Colonic mucosa (tissue), 4 donors: ENCODE results near the gene MYDGF. TPM values are rescaled to one million over a fixed set of nuclear protein-coding genes. Genes with fewer than 3 reads are reported as not detected.

Source experiments
- DNase-seq: peaks from one replicate; pipeline ENCODE4 v3.0.0-alpha.2; 2020
- H3K27ac ChIP-seq: fragments of 200-600 bp; one replicate; pipeline ENCODE4 v1.8.0; 2021
- H3K27me3 ChIP-seq: fragments of 200-600 bp; one replicate; pipeline ENCODE4 v1.8.0; 2021
- H3K36me3 ChIP-seq: fragments of 200-600 bp; one replicate; pipeline ENCODE4 v1.8.0; 2021
- H3K4me1 ChIP-seq: fragments of 200-600 bp; one replicate; pipeline ENCODE4 v1.8.0; 2021; ENCODE audit warnings: mild to moderate bottlenecking
- H3K4me3 ChIP-seq: fragments of 200-600 bp; one replicate; pipeline ENCODE4 v1.8.0; 2021
- H3K9ac ChIP-seq, 2 donors: one replicate each; pipeline ENCODE4 v1.7.0; 2013; ENCODE audit warnings: control low read depth in 2 of 2, low read depth in 2 of 2, low read length in 2 of 2
- H3K9me3 ChIP-seq: fragments of 200-600 bp; one replicate; pipeline ENCODE4 v1.8.0; 2021
- CTCF ChIP-seq: fragments of 200-600 bp; IDR thresholded peaks from one replicate; pipeline ENCODE4 v1.8.0; 2022; ENCODE audit warnings: antibody characterized with exemption, mild to moderate bottlenecking
- intact Hi-C: fragments of 100-400 bp; cut with DNase I; formaldehyde crosslinking; loops from one replicate; pipeline ENCODE4 v1.14.1; 2022
- total RNA-seq, 2 donors: library from RNA; stranded (reverse); fragmentation: NEBNext Ultra II Directional in 1 of 2; extraction: Animal tissue kit (Norgen Biotek cat#: 25700) in 1 of 2; gene quantifications; one replicate each; pipeline ENCODE4 v1.2.1, GENCODE V29; 2021
- donor health status: healthy.
- donor health status: DM: no; HTN: no; CAD: no.
- donor health status: DM: no; HTN: no; CAD: no.

The MYDGF gene
- total RNA-seq, 2 donors from 2014 or later: 108 to 182 TPM

DNA sequence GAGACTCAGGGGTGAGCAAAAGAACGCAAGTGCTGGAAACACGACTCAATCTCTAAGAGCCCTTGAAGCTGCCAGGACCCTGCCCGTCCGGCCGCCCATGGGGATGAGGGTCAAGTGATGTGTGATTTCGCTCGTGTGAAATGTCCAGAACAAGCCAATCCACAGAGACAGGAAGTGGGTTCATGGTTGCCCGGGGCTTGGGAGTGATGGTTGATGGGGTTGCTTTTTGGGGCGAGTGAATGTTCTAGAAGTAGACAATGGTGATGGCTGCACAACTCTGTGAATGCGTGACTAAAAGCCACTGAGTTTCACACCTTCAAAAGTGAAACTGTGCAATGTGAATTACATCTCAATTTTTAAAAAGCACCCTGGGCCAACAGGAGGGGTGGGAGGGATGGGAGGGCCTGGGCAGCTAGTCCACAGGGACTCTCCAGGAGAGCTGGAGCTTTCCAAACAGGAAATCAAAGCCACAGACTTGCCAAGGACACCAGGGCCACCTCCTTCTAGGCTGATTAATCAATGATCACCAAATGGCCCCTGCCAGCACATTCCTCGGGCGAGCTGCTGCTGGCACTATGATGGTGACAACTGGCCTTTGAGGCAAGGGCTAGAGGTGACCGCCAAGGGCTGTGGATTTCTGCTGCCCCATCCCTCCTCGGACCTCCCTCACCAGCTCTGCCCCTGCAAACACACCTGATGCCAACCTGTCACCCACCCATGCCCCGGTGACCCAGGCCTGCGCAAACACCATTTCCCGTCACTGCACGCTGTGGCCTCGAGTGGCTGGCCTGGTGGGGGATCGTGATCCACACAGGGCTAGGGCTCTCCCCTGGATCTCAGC is 39.5 kb upstream of the MYDGF start:
- intact Hi-C loops: no loop called here
- TF ChIP-seq CTCF: no peak
- no peaks in the 10 kb centered on the region for H3K27me3 ChIP-seq
- H3K4me3 ChIP-seq: no peak overlapping the region
- DNase-seq: no peak
- no peaks in the 10 kb centered on the region for H3K9me3 ChIP-seq
- H3K36me3 ChIP-seq: peaks cover 10% of the 10 kb centered on the region
- no peak overlapping the region for H3K9ac ChIP-seq
- H3K27ac ChIP-seq: no peak overlapping the region
- H3K4me1 ChIP-seq: peaks cover 9% of the 10 kb centered on the region

DNA sequence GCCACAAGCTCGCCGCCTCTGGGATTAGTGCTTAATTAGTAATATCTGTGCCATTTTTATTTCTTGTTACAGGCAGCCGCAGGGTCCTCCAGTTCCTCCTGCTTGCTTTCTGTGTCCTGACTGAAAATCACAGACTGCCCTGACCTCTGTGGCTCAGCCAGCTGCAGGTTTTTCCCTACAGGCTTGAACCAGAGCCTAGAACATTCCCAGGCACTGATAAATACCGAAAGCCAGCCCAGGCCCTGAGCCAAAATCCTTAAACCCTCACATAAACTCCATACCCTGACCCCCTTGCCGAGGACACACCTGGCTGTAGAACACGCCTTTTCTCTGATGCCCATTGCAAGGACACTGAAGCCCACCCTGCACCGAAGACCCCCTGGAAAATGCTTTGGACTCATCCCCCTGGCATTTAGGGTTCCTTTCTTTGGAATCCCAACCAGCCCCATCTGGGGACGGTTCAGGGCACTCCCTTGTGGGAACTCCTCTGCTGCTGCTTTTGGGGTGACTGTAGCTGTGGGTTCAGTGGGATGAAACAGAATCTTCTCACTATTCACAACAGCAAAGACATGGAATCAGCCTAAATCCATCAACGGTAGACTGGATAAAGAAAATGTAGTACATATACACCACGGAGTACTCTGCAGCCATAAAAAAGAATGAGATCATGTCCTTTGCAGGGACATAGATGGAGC is 38.0 kb upstream of the MYDGF start:
- Histone ChIP-seq H3K36me3 (peaks cover 19% of the 10 kb centered on the region), H3K27ac (no peak overlapping the region), H3K9ac (no peak overlapping the region), H3K4me3 (no peak overlapping the region), H3K9me3 (no peaks in the 10 kb centered on the region), H3K4me1 (peaks cover 9% of the 10 kb centered on the region), H3K27me3 (no peaks in the 10 kb centered on the region)
- intact Hi-C loops: no loop called here
- no peak for TF ChIP-seq CTCF
- DNase-seq: no peak

DNA sequence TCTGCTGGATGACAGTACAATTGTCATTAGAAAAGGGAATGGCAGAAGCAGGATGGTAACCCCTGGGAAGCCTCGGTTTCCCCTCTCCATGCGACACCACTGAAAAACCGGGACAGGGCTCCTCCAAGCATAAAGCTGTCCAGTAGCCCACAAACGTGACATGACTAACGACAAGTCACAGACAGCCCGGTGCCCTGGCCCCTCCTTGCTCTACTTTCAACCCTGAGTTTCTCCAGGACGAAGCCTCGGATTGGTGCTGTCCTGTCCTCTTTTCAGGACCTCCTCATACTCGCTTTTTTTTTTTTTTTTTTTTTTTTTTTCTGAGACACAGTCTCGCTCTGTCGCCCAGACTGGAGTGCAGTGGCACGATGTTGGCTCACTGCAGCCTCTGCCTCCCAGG is 37.2 kb upstream of the MYDGF start:
- Histone ChIP-seq H3K27me3 (no peaks in the 10 kb centered on the region), H3K36me3 (peaks cover 19% of the 10 kb centered on the region), H3K4me3 (no peak overlapping the region), H3K9ac (no peak overlapping the region), H3K27ac (no peak overlapping the region), H3K9me3 (no peaks in the 10 kb centered on the region), H3K4me1 (peaks cover 9% of the 10 kb centered on the region)
- intact Hi-C loops: no loop called here
- no peak for DNase-seq
- TF ChIP-seq CTCF: no peak

- peaks cover 12% of the 10 kb centered on the region for H3K36me3 ChIP-seq
- peak overlapping the region; percentile 37 for H3K27ac ChIP-seq
- no peaks in the 10 kb centered on the region for H3K9me3 ChIP-seq
- peaks cover 9% of the 10 kb centered on the region for H3K4me1 ChIP-seq
- no peak overlapping the region for H3K9ac ChIP-seq
- no peak for TF ChIP-seq CTCF
- H3K4me3 ChIP-seq: no peak overlapping the region
- intact Hi-C loops: no loop called here
- no peaks in the 10 kb centered on the region for H3K27me3 ChIP-seq
- DNase-seq: peak; percentile 58
Measured at GRCh38 chr19:4705413-4706131, 35.4 kb upstream of the MYDGF start.

- no peak overlapping the region for H3K27ac ChIP-seq
- H3K4me1 ChIP-seq: peaks cover 9% of the 10 kb centered on the region
- no peak overlapping the region for H3K4me3 ChIP-seq
- intact Hi-C loops: no loop called here
- H3K9ac ChIP-seq: no peak overlapping the region
- H3K9me3 ChIP-seq: no peaks in the 10 kb centered on the region
- H3K36me3 ChIP-seq: peaks cover 8% of the 10 kb centered on the region
- TF ChIP-seq CTCF: no peak
- no peak for DNase-seq
- no peaks in the 10 kb centered on the region for H3K27me3 ChIP-seq
Measured at GRCh38 chr19:4704317-4704673, 34.2 kb upstream of the MYDGF start.
